Measurements from ENCODE around the gene KCND2.
A peak's percentile ranks its signal among the peaks of the same experiment; 100 is the strongest.
"Not testable (repeated sequence)": the region's sequence is repeated elsewhere in the genome, so short reads cannot be mapped to it uniquely, and the experiment has no call there.

Gene KCND2

GRCh38 chr7:120272701-120273475, at the start of gene KCND2:
Gene KCND2 (plus strand): TSS chr7:120273175.
- no peak for DNase-seq

- DNase-seq, result no peak
These were observed 46.8 kb upstream of the KCND2 start for GRCh38 chr7:120226188-120226587.

GRCh38 chr7:120227255-120227654, 45.7 kb upstream of the KCND2 start:
- no peak for DNase-seq

- DNase-seq, result no peak
These were observed 43.9 kb upstream of the KCND2 start for GRCh38 chr7:120229084-120229483.

GRCh38 chr7:120233338-120233737, 39.6 kb upstream of the KCND2 start:
- DNase-seq, result no peak

- DNase-seq, result not testable (repeated sequence)
These were observed 32.6 kb upstream of the KCND2 start for GRCh38 chr7:120240350-120240749.

- DNase-seq, result no peak
These were observed 31.0 kb upstream of the KCND2 start for GRCh38 chr7:120241973-120242372.

GRCh38 chr7:120254845-120255244, 18.1 kb upstream of the KCND2 start:
- DNase-seq, result no peak

GRCh38 chr7:120256344-120257070, 16.5 kb upstream of the KCND2 start:
- no peak for DNase-seq

- DNase-seq, result no peak
These were observed 13.6 kb upstream of the KCND2 start for GRCh38 chr7:120259386-120259785.

- no peak for DNase-seq
These were observed 12.9 kb upstream of the KCND2 start for GRCh38 chr7:120260111-120260510.

GRCh38 chr7:120272261-120272660, 714 bp upstream of the KCND2 start:
- DNase-seq, result peak in 1 of 2 experiments; percentile 64

- DNase-seq, result no peak
These were observed 551 bp downstream of the KCND2 start for GRCh38 chr7:120273476-120273975.

- no peak for DNase-seq
These were observed 1.5 kb downstream of the KCND2 start for GRCh38 chr7:120274482-120274881.

GRCh38 chr7:120274899-120275298, 1.9 kb downstream of the KCND2 start:
- DNase-seq, result no peak

- DNase-seq, result no peak
These were observed 3.7 kb downstream of the KCND2 start for GRCh38 chr7:120276720-120277119.

GRCh38 chr7:120278773-120279172, 5.8 kb downstream of the KCND2 start:
- DNase-seq, result no peak

- no peak for DNase-seq
These were observed 7.8 kb downstream of the KCND2 start for GRCh38 chr7:120280743-120281142.

- DNase-seq, result no peak
These were observed 20.1 kb downstream of the KCND2 start for GRCh38 chr7:120293027-120293426.

GRCh38 chr7:120302190-120302589, 29.2 kb downstream of the KCND2 start:
- DNase-seq, result no peak

- DNase-seq, result no peak
These were observed 30.1 kb downstream of the KCND2 start for GRCh38 chr7:120303105-120303504.

- DNase-seq, result no peak
These were observed 31.7 kb downstream of the KCND2 start for GRCh38 chr7:120304674-120305073.

GRCh38 chr7:120307991-120308545, 35.1 kb downstream of the KCND2 start:
- no peak for DNase-seq

Data from SW 1271 (cell line).